Upper lobe of left lung (tissue), 6 donors: Measurements from ENCODE around the gene RMDN3. TPM values are rescaled to one million over a fixed set of nuclear protein-coding genes. Genes with fewer than 3 reads are reported as not detected.

ENCODE experiments used
- ATAC-seq, 2 donors: fragments of 200-7000 bp; cut with Tn5 transposase; one replicate each; pipeline ENCODE4 v1.9.1; 2022; ENCODE audit warnings: mild to moderate bottlenecking in 2 of 2, moderate library complexity in 2 of 2; ENCODE audit not compliant: low FRiP score in 2 of 2
- DNase-seq, 2 donors: peaks; one replicate each; pipeline ENCODE4 v3.0.0-alpha.2; 2019 to 2020
- H3K27ac ChIP-seq, 4 donors: fragments of 200-600 bp; sonication (generic); one replicate each; pipeline ENCODE4 v1.5.1; 2016 to 2019
- H3K27me3 ChIP-seq, 4 donors: fragments of 200-600 bp; sonication (generic); one replicate each; pipeline ENCODE4 v1.5.1; 2017 to 2019
- H3K36me3 ChIP-seq, 4 donors: fragments of 200-600 bp; sonication (generic); one replicate each; pipeline ENCODE4 v1.5.1; 2016 to 2019
- H3K4me1 ChIP-seq, 4 donors: fragments of 200-600 bp; sonication (generic); one replicate each; pipeline ENCODE4 v1.5.1; 2018 to 2019
- H3K4me3 ChIP-seq, 4 donors: fragments of 200-600 bp; sonication (generic); one replicate each; pipeline ENCODE4 v1.5.1; 2017 to 2019; ENCODE audit warnings: mild to moderate bottlenecking in 2 of 4, moderate library complexity in 1 of 4
- H3K9me3 ChIP-seq, 4 donors: fragments of 200-600 bp; sonication (generic); one replicate each; pipeline ENCODE4 v1.5.1; 2018 to 2019
- CTCF ChIP-seq, 6 experiments: fragments of 450-650 bp in 4 of 6; fragments of 200-600 bp in 2 of 6; sonication (generic) in 2 of 6; IDR thresholded peaks; one replicate each; pipeline ENCODE4 v1.5.1; 2016 to 2019; ENCODE audit warnings: antibody characterized with exemption in 6 of 6
- EP300 ChIP-seq, 4 donors: sonication (generic); formaldehyde crosslinking; IDR thresholded peaks; one replicate each; pipeline ENCODE4 v1.5.1; 2017; ENCODE audit warnings: antibody characterized with exemption in 4 of 4, control low read depth in 2 of 4
- POLR2A ChIP-seq, 4 donors: fragments of 450-650 bp; IDR thresholded peaks; one replicate each; pipeline ENCODE4 v1.5.1; 2016 to 2017; ENCODE audit warnings: antibody characterized with exemption in 4 of 4, mild to moderate bottlenecking in 2 of 4
- POLR2AphosphoS5 ChIP-seq, 2 donors: sonication (generic); formaldehyde crosslinking; IDR thresholded peaks; one replicate each; pipeline ENCODE4 v1.5.1; 2017; ENCODE audit warnings: antibody characterized with exemption in 2 of 2
- WGBS, 2 donors: methylation state at CpG; one replicate each; pipeline ENCODE4 v1.1.5; 2017 to 2018; 5-methylcytosine and 5-hydroxymethylcytosine counted together
- total RNA-seq, 6 donors: library from RNA; depleted of rRNA in 4 of 6; stranded (reverse); fragments of >200 nt in 4 of 6; gene quantifications; one replicate each; pipeline versions ENCODE4 v1.1.0 to v1.2.1, GENCODE V29; 2016 to 2021
- donor health status: DM: no; HTN: no; CAD: no; lungs with moderate emphysema.
- donor health status: DM: no; HTN: yes; CAD: no; lungs with severe emphysema.

The RMDN3 gene
- total RNA-seq, 6 donors from 2014 or later = 57.3 to 123 (median 105) TPM

DNA sequence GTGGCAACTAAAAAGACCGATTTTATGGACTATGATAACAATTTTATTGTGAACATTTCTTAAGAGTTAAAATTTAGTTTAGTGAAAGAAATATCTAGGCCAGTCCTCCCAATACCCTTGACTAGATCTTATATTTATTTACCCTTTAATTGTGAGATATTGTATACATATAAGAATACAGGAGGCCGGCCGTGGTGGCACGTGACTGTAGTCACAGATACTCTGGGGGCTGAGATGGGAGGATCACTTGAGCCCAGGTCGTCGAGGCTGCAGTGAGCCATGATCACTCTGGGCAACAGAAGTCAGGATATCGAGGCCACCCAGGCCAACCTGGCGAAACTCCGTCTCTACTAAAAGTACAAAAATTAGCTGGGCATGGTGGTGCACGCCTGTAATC, 756 bp upstream of the RMDN3 start:
- no peak for DNase-seq
- no peak for ATAC-seq
- H3K9me3 ChIP-seq = no peaks in the 10 kb centered on the region
- no peak for TF ChIP-seq POLR2A (IDR thresholded peaks at IDR 0.05)
- TF ChIP-seq EP300 (IDR thresholded peaks at IDR 0.05) = no peak
- TF ChIP-seq POLR2AphosphoS5 (IDR thresholded peaks at IDR 0.05) = no peak
- TF ChIP-seq CTCF (IDR thresholded peaks at IDR 0.05) = no peak
- 68 to 75% methylated on average over 10 of the region's 10 CpGs for WGBS, 2 donors
- no peaks in the 10 kb centered on the region for H3K27me3 ChIP-seq
- peaks cover 5 to 17% (median 10%) of the 10 kb centered on the region in 4 donors for H3K36me3 ChIP-seq
- H3K4me3 ChIP-seq = peak overlapping the region; percentile 75 to 97 (median 89)
- H3K4me1 ChIP-seq = peaks cover 10 to 24% (median 20%) of the 10 kb centered on the region in 4 donors
- H3K27ac ChIP-seq = peak overlapping the region; percentile 79 to 93 (median 90)

DNA sequence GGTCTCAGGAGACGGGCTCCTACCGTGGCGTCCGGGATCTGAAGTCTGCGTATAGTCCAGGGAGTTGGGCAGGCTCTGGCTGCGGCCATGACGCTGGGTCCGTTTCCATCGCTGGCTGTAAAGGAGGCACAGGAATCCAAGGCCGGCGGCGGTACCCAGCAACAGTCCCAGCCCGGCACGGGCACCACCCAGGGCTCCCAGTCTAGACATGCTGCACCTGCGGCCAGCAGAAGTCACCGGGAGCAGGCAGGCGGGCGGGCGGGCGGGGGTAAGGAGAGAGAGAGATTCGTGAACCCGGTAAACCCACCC, 526 bp downstream of the RMDN3 start:
- Histone ChIP-seq H3K27ac (peak overlapping the region; percentile 79 to 93 (median 90)), H3K27me3 (no peaks in the 10 kb centered on the region), H3K4me3 (peak overlapping the region; percentile 75 to 97 (median 89)), H3K4me1 (peaks cover 10 to 24% (median 20%) of the 10 kb centered on the region in 4 donors), H3K36me3 (peaks cover 6 to 27% (median 13%) of the 10 kb centered on the region in 4 donors), H3K9me3 (no peaks in the 10 kb centered on the region)
- WGBS, 2 donors = 2% methylated on average over 15 of the region's 22 CpGs; no CpG with 5 or more reads in 1 of the 2 donors
- ATAC-seq (peak; percentile 31 to 63), DNase-seq (peak; percentile 37 to 85)
- TF ChIP-seq POLR2AphosphoS5 (IDR thresholded peaks at IDR 0.05) (no peak), CTCF (IDR thresholded peaks at IDR 0.05) (no peak), POLR2A (IDR thresholded peaks at IDR 0.05) (no peak), EP300 (IDR thresholded peaks at IDR 0.05) (no peak)

DNA sequence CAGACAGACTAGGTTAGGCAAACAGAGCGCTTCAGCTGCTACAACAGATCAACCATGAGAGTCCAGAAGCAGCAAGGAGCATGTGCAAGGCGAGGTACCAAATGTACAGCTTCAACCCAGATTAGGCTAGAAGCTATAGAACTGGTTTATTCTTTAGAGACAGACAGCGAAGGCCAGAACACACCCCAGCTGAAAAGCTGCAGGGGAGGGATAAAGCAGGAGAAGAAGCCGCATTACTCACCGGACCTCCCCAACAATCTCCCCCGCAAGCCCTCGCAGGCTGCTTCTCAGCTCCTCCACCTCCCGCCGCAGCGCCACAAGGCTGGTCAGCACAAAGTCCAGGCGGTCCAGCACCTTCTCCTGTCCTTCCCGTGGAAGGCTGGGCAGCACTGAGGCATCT, 3.3 kb downstream of the RMDN3 start:
- TF ChIP-seq EP300 (IDR thresholded peaks at IDR 0.05) = no peak
- TF ChIP-seq POLR2A (IDR thresholded peaks at IDR 0.05) = no peak
- no peak for TF ChIP-seq POLR2AphosphoS5 (IDR thresholded peaks at IDR 0.05)
- TF ChIP-seq CTCF (IDR thresholded peaks at IDR 0.05) = no peak
- WGBS, 2 donors = 89 to 95% methylated on average over 3 to 12 of the region's 12 CpGs
- no peaks in the 10 kb centered on the region for H3K9me3 ChIP-seq
- no peak overlapping the region for H3K27ac ChIP-seq
- no peak for ATAC-seq
- H3K4me1 ChIP-seq = peaks cover 13 to 24% (median 21%) of the 10 kb centered on the region in 4 donors
- peaks cover 6 to 53% (median 24%) of the 10 kb centered on the region in 4 donors for H3K36me3 ChIP-seq
- H3K4me3 ChIP-seq = no peak overlapping the region
- no peaks in the 10 kb centered on the region for H3K27me3 ChIP-seq
- no peak for DNase-seq

GRCh38 chr15:40750885-40751284, 4.2 kb downstream of the RMDN3 start:
- Histone ChIP-seq H3K27ac (no peak overlapping the region), H3K27me3 (no peaks in the 10 kb centered on the region), H3K36me3 (peaks cover 6 to 55% (median 24%) of the 10 kb centered on the region in 4 donors), H3K4me3 (no peak overlapping the region), H3K4me1 (peaks cover 13 to 24% (median 21%) of the 10 kb centered on the region in 4 donors), H3K9me3 (no peaks in the 10 kb centered on the region)
- WGBS, 2 donors = 93 to 94% methylated on average over 3 to 4 of the region's 4 CpGs
- no peak for TF ChIP-seq EP300 (IDR thresholded peaks at IDR 0.05)
- no peak for TF ChIP-seq POLR2A (IDR thresholded peaks at IDR 0.05)
- TF ChIP-seq CTCF (IDR thresholded peaks at IDR 0.05) = no peak
- TF ChIP-seq POLR2AphosphoS5 (IDR thresholded peaks at IDR 0.05) = no peak
- ATAC-seq = no peak
- DNase-seq = no peak

- H3K4me1 ChIP-seq = peaks cover 7 to 18% (median 15%) of the 10 kb centered on the region in 4 donors
- H3K4me3 ChIP-seq = no peak overlapping the region
- ATAC-seq = no peak
- 90 to 97% methylated on average over 4 of the region's 4 CpGs for WGBS, 2 donors
- H3K9me3 ChIP-seq = no peaks in the 10 kb centered on the region
- no peak for DNase-seq
- no peak overlapping the region for H3K27ac ChIP-seq
- TF ChIP-seq CTCF (IDR thresholded peaks at IDR 0.05) (no peak), POLR2A (IDR thresholded peaks at IDR 0.05) (no peak), EP300 (IDR thresholded peaks at IDR 0.05) (no peak), POLR2AphosphoS5 (IDR thresholded peaks at IDR 0.05) (no peak)
- peaks cover 6 to 72% (median 32%) of the 10 kb centered on the region in 4 donors for H3K36me3 ChIP-seq
- no peaks in the 10 kb centered on the region for H3K27me3 ChIP-seq
These were observed 5.9 kb downstream of the RMDN3 start for GRCh38 chr15:40749151-40749630.
